Measurements from ENCODE around the gene XIRP2. TPM values are rescaled to one million over a fixed set of nuclear protein-coding genes. Genes with fewer than 3 reads are reported as not detected.

The XIRP2 gene
- total and polyA plus RNA-seq, 2 of the 8 experiments (the other 6 are each of a cell fraction or from before 2014, with no cell fraction given): 0.11 TPM; not detected in 1

DNA sequence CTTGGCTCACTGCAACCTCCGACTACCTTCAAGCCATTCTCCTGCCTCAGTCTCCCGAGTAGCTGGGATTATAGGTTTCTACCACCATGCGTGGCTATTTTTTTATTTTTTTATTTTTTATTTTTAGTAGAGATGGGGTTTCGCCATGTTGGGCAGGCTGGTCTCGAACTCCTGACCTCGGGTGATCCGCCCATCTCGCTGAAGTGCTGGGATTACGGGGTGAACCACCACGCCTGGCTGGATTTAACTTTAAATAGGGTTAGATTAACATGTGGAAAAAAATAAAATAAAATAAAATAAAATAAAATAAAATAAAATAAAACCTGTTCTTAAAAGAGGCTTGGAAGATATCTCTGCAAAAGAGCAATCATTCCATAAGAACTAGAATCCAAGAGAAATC lies 170.9 kb downstream of the XIRP2 start (continued):
- no peak for TF ChIP-seq CHD2 (IDR thresholded peaks at IDR 0.05; ENCODE audit: low read length)

DNA sequence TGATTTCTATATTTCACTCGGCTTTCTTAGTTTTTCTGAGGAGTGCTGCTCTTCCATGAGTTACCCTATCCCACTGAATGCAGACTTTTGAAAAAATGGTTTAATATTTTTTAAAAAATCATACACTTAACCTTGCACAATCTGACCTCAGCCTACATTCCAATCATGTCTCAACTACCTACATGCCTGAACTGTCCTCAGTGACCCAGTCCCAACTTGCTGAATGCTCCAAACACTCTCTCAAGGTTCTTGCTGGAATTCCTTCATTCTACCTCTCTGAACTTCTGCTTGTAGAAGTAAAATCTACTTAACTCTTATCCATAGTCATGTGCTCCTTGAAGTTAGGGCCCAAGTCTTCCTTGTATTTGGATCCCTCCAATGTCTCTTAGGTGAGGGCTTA lies 181.6 kb downstream of the XIRP2 start:
- POLR2A ChIA-PET (ENCODE audit: partially characterized antibody): no interaction called here
- Histone ChIP-seq H3K36me3 (ENCODE audit: control insufficient read depth in 2 of 4, insufficient read depth in 4 of 4, low read length in 3 of 4) (no peaks in the 10 kb centered on the region), H2BK120ac (replicated peaks; ENCODE audit: low read depth, low read length) (no peak overlapping the region), H3K4me3 (ENCODE audit: extremely low read depth in 1 of 4, insufficient read depth in 2 of 4, low read depth in 3 of 4, low read length in 4 of 4) (no peak overlapping the region), H4K5ac (ENCODE audit: insufficient read length, low read depth, low read length) (no peak overlapping the region), H2BK12ac (ENCODE audit: low read depth, low read length) (no peak overlapping the region), H4K8ac (ENCODE audit: extremely low read depth, insufficient read depth, low read length) (no peak overlapping the region), H2BK5ac (ENCODE audit: low read depth, low read length) (no peak overlapping the region), H4K20me1 (replicated peaks in 1 of 2; ENCODE audit: control insufficient read depth in 1 of 2, insufficient read depth in 2 of 2, low read length in 2 of 2) (no peaks in the 10 kb centered on the region), H2AFZ (ENCODE audit: low read length) (no peak overlapping the region), H3K27ac (ENCODE audit: low read depth, low read length) (no peak overlapping the region), H2BK20ac (ENCODE audit: low read length) (no peak overlapping the region), H3K9ac (replicated peaks in 1 of 4; ENCODE audit: extremely low read depth in 1 of 4, low read depth in 3 of 4, low read length in 3 of 4) (no peak overlapping the region), H3K79me1 (ENCODE audit: low read depth, low read length) (no peaks in the 10 kb centered on the region), H4K91ac (replicated peaks; ENCODE audit: insufficient read length, low read length) (no peak overlapping the region), H2AK5ac (ENCODE audit: low read depth, low read length) (no peak overlapping the region), H3K79me2 (ENCODE audit: control insufficient read depth in 1 of 2, insufficient read depth in 2 of 2, low read length in 2 of 2) (no peaks in the 10 kb centered on the region), H3K4ac (replicated peaks; ENCODE audit: insufficient read length, low read depth, low read length) (no peak overlapping the region), H2BK15ac (ENCODE audit: low read length) (no peak overlapping the region), H3K9me3 (ENCODE audit: insufficient read depth in 2 of 2, low read depth in 1 of 2, low read length in 1 of 2) (no peaks in the 10 kb centered on the region), H3K4me1 (replicated peaks in 1 of 4; ENCODE audit: control insufficient read depth in 3 of 4, insufficient read depth in 4 of 4, low read length in 3 of 4) (no peaks in the 10 kb centered on the region), H3K27me3 (replicated peaks in 1 of 4; ENCODE audit: control insufficient read depth in 3 of 4, extremely low read depth in 1 of 4, insufficient read depth in 3 of 4, low read length in 3 of 4) (no peaks in the 10 kb centered on the region), H3K56ac (replicated peaks; ENCODE audit: insufficient read length, low read depth, low read length) (no peak overlapping the region), H3K14ac (ENCODE audit: insufficient read length) (no peak overlapping the region), H3K23ac (ENCODE audit: insufficient read length) (no peak overlapping the region), H3K23me2 (ENCODE audit: low read depth, low read length) (no peaks in the 10 kb centered on the region), H3K18ac (ENCODE audit: extremely low read depth, low read length) (no peak overlapping the region), H3K4me2 (ENCODE audit: insufficient read depth in 1 of 2, low read depth in 2 of 2, low read length in 2 of 2) (no peak overlapping the region)
- DNase-seq (ENCODE audit: low read depth in 1 of 2, low spot score in 2 of 2) (no peak), FAIRE-seq (no peak)
- 92% methylated on average over 1 of the region's 1 CpG; no CpG with 5 or more reads in 1 of the 2 experiments for WGBS, 2 experiments (ENCODE audit: extremely low coverage in 1 of 2, insufficient coverage in 1 of 2, insufficient read length in 1 of 2, insufficient replicate concordance in 2 of 2, low coverage in 1 of 2, low lambda C conversion rate in 2 of 2, missing lambda C conversion rate in 1 of 2)
- CTCF ChIA-PET (ENCODE audit: partially characterized antibody): no interaction called here
- TF ChIP-seq CHD1 (IDR thresholded peaks at IDR 0.05; ENCODE audit: low read depth, low read length): no peak
- no peak for TF ChIP-seq EZH2 (IDR thresholded peaks at IDR 0.05; ENCODE audit: low read depth, low read length, severe bottlenecking)
- no peak for TF ChIP-seq SIN3A (conservative IDR thresholded peaks at IDR 0.05 in 1 of 2, IDR thresholded peaks at IDR 0.05 in 1 of 2; ENCODE audit: low read depth in 1 of 2, low read length in 2 of 2)
- TF ChIP-seq BACH1 (IDR thresholded peaks at IDR 0.05; ENCODE audit: low read length): no peak
- no peak for TF ChIP-seq TEAD4 (IDR thresholded peaks at IDR 0.05; ENCODE audit: low read depth, low read length)
- TF ChIP-seq FOSL1 (IDR thresholded peaks at IDR 0.05; ENCODE audit: insufficient read depth, low read depth, low read length): no peak
- TF ChIP-seq YY1 (IDR thresholded peaks at IDR 0.05; ENCODE audit: low read depth, low read length): no peak
- TF ChIP-seq ASH2L (IDR thresholded peaks at IDR 0.05; ENCODE audit: low read length): no peak
- no peak for TF ChIP-seq SIRT6 (IDR thresholded peaks at IDR 0.05; ENCODE audit: low read length)

All from H1 (cell line).